Ishikawa (cell line): ENCODE data around the gene WFDC8.

ENCODE experiments used
- CEBPB ChIP-seq: IDR thresholded peaks from 2 replicates; pipeline ENCODE4 v1.6.1; 2012
- CREB1 ChIP-seq: IDR thresholded peaks from 2 replicates; pipeline ENCODE4 v1.6.1; 2012; ENCODE audit warnings: low read depth
- EGR1 ChIP-seq: IDR thresholded peaks from 2 replicates; pipeline ENCODE4 v1.6.1; 2012
- EP300 ChIP-seq: IDR thresholded peaks from 2 replicates; pipeline ENCODE4 v1.6.1; 2012; ENCODE audit warnings: borderline replicate concordance
- FOXM1 ChIP-seq: IDR thresholded peaks from 2 replicates; pipeline ENCODE4 v1.6.1; 2012; ENCODE audit warnings: low read depth, borderline replicate concordance
- NFIC ChIP-seq: IDR thresholded peaks from 2 replicates; pipeline ENCODE4 v1.6.1; 2012
- RAD21 ChIP-seq: IDR thresholded peaks from 2 replicates; pipeline ENCODE4 v1.6.1; 2012; ENCODE audit warnings: low read depth
- TAF1 ChIP-seq: IDR thresholded peaks from 2 replicates; pipeline ENCODE4 v1.6.1; 2012; ENCODE audit warnings: low read depth, mild to moderate bottlenecking
- TCF12 ChIP-seq: IDR thresholded peaks from 2 replicates; pipeline ENCODE4 v1.6.1; 2012; ENCODE audit warnings: low read depth
- TEAD4 ChIP-seq: IDR thresholded peaks from 2 replicates; pipeline ENCODE4 v1.6.1; 2012
- YY1 ChIP-seq: IDR thresholded peaks from 2 replicates; pipeline ENCODE4 v1.6.1; 2012; ENCODE audit warnings: low read depth
- ZBTB7A ChIP-seq: IDR thresholded peaks from 2 replicates; pipeline ENCODE4 v1.6.1; 2012; ENCODE audit warnings: low read depth
- TF ChIP-seq, protein P1 (sequence below): IDR thresholded peaks from 2 replicates; pipeline ENCODE4 v1.6.1; 2012
- TF ChIP-seq, protein P2 (sequence below): IDR thresholded peaks from 2 replicates; pipeline ENCODE4 v1.6.1; 2012; ENCODE audit warnings: low read depth, mild to moderate bottlenecking
- TF ChIP-seq, protein P3 (sequence below): IDR thresholded peaks from 2 replicates; pipeline ENCODE4 v1.6.1; 2012

WFDC8 gene

DNA sequence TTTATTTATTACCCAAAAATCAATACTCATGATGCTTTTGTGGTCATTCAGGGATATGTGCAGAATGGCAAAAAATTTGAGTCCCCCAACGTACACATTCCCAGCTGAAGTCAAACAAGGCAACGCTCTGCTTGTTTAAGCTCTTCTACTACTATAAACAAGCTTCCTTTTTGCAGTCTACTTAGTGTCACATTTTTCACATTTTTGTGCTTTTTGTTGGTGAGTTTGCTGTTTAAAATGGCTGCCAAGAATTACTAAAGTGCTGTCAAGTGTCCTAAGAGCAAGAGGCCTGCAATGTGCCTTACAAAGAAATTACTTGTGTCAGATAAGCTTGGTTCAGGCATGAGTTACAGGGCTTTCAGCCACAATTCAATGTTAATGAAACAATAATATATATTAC, 2.1 kb downstream of the WFDC8 start:
- TF ChIP-seq, protein P1, sequence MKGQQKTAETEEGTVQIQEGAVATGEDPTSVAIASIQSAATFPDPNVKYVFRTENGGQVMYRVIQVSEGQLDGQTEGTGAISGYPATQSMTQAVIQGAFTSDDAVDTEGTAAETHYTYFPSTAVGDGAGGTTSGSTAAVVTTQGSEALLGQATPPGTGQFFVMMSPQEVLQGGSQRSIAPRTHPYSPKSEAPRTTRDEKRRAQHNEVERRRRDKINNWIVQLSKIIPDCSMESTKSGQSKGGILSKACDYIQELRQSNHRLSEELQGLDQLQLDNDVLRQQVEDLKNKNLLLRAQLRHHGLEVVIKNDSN, result no peak
- no peak for TF ChIP-seq EGR1

DNA sequence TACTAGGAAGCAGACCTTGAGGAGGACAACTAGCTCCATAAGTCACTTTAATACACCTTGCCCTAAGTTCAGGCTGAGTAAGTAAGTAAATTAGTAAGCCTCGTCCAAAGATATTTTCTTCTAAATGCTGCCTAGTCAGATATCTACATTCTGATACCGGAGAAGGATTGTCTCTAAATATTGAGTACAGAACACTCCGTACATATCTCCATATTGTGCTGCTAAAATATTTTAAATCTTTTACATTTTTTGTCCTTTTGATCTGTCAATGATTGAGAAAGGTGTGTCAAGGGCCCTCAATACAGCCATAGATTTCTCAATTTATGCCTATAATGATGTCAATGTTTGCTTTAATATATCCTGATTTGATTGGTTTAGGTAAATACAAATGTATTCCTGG, 3.2 kb downstream of the WFDC8 start:
- TF ChIP-seq, protein P1, result no peak
- TF ChIP-seq, protein P2, sequence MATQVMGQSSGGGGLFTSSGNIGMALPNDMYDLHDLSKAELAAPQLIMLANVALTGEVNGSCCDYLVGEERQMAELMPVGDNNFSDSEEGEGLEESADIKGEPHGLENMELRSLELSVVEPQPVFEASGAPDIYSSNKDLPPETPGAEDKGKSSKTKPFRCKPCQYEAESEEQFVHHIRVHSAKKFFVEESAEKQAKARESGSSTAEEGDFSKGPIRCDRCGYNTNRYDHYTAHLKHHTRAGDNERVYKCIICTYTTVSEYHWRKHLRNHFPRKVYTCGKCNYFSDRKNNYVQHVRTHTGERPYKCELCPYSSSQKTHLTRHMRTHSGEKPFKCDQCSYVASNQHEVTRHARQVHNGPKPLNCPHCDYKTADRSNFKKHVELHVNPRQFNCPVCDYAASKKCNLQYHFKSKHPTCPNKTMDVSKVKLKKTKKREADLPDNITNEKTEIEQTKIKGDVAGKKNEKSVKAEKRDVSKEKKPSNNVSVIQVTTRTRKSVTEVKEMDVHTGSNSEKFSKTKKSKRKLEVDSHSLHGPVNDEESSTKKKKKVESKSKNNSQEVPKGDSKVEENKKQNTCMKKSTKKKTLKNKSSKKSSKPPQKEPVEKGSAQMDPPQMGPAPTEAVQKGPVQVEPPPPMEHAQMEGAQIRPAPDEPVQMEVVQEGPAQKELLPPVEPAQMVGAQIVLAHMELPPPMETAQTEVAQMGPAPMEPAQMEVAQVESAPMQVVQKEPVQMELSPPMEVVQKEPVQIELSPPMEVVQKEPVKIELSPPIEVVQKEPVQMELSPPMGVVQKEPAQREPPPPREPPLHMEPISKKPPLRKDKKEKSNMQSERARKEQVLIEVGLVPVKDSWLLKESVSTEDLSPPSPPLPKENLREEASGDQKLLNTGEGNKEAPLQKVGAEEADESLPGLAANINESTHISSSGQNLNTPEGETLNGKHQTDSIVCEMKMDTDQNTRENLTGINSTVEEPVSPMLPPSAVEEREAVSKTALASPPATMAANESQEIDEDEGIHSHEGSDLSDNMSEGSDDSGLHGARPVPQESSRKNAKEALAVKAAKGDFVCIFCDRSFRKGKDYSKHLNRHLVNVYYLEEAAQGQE, result no peak
- TF ChIP-seq CEBPB (no peak), TAF1 (no peak), TEAD4 (no peak), EGR1 (no peak)
- TF ChIP-seq, protein P3, sequence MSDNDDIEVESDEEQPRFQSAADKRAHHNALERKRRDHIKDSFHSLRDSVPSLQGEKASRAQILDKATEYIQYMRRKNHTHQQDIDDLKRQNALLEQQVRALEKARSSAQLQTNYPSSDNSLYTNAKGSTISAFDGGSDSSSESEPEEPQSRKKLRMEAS, result no peak

DNA sequence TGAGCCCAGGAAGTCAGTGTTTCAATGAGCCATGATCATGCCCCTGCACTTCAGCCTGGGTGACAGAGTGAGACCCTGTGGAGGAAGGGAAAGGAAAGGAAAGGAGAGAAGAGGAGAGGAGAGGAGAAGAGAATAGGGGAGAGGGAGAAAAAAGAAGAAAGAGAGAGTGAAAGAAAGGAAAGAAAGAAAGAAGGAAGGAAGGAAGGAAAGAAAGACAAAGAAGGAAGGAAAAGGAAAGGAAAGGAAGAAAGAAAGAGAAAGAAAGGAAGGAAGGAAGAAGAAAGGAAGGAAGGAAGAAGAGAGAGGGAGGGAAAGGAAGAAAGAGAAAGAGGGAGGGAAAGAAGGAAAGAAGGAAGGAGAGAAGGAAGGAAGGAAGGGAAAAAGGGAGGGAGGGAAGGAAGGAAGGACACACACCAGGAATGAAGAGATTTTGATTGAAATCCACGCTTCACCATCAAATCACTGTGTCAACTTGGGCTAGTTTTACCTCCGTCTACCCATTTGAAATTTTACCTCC, 14.3 kb downstream of the WFDC8 start:
- TF ChIP-seq EP300 (no peak), YY1 (no peak), TCF12 (no peak)
- TF ChIP-seq, protein P3, result no peak

DNA sequence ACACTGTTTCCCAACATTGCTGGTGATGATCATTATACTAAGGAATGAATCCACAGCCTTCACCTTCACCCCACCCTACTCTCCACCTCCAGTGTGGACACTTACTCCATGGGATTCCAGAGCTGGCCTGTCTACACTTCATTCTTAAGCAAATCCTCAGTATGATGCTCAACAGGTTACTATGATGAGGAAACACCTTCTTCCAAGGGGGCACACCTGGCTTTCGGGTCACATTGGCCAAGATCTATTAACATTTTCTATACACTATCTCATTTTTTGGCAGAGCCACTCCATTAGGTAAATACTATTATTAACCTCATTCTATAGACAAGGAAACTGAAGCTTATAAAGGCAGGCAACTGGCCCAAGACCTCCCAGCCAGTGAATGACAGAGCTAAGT, 23.9 kb downstream of the WFDC8 start:
- no peak for TF ChIP-seq TAF1

DNA sequence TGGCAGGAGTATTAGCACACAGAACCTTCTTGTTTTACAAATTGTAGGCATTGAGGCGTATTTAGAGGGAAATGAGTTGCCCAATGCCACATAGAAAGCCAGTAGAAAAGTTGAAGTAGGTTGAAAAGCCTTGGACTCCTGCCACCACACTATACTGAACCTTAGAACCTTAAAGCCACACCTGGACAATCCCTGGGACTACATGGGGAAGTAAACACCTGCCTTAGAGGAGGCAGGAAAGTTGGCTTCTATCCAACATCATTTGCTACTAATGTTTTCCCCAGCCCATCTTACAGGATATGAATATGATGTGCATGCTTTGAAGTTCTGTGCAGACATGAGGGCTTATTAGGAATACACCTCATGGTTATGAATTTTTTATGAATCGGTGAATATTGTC, 26.6 kb downstream of the WFDC8 start:
- TF ChIP-seq, protein P3, result no peak
- TF ChIP-seq TEAD4, result no peak
- TF ChIP-seq YY1, result no peak
- TF ChIP-seq EGR1, result no peak
- TF ChIP-seq, protein P2, result no peak
- no peak for TF ChIP-seq ZBTB7A

DNA sequence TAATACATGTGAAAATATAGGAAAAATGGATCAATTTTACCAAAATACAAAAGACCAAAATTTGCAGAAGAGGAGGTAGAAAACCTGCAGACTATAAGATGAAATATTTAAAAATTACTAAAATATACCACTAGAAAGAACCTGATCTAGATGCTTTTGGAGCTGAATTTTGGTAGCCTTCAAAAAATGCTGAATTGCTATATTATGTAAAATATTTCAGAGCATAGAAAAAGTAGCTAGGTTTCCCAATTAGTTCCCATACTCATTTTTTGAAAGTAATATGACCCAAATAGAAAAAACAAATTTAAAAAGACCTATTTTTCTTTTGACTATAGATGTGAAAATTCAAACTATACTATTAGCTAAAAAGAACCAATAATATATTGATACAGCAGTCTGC, 28.3 kb downstream of the WFDC8 start:
- TF ChIP-seq FOXM1 (no peak), EP300 (no peak), CREB1 (no peak), EGR1 (no peak), CEBPB (no peak), TEAD4 (no peak), NFIC (no peak), RAD21 (no peak), TAF1 (no peak), YY1 (no peak), TCF12 (no peak), ZBTB7A (no peak)
- TF ChIP-seq, protein P2, result no peak
- TF ChIP-seq, protein P1, result no peak
- TF ChIP-seq, protein P3, result no peak
